ENCODE measurements around the gene TNFSF4. TPM values are rescaled to one million over a fixed set of nuclear protein-coding genes. Genes with fewer than 3 reads are reported as not detected.

The TNFSF4 gene
- total RNA-seq, 2 donors from 2014 or later: 1.0 to 1.4 TPM

DNA sequence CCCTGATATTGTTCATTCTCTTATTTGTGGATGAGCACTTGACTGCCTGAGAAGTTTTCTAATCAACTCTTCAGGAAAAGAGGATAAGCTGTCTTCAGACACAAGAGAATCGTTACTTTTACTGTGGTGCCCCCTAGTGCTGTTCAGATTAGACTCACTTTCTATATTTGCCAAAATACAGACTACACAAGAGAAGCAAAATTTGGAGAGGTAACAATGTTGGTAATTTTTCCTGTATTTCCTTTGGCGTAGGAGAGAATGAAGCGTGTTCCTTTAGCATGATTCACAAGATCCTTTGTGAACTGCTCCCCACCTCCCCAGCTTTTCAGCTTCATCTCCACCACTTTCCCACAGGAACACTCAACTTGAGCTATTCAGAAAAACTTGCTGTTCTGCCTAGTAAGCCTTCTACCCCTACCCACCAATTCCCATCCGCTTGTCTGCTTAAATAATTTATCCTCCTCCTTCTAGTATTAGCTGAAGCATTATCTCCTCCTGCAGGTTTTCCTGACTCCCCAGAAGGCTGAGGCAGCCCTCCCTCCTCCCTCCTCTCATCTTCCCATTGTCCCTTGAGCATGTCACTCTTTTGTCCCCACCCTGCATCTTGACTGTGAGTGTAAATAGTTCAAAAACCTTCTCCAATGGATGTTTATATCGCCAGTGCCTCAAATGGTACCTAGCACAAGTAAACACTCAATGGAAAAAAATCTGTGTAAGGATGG is 4.5 kb downstream of the TNFSF4 start:
- Histone ChIP-seq H3K4me1 (peaks cover under 1 to 22% of the 10 kb centered on the region in 2 donors), H3K9me3 (no peaks in the 10 kb centered on the region), H3K4me3 (no peak overlapping the region), H3K27me3 (no peaks in the 10 kb centered on the region), H3K36me3 (no peaks in the 10 kb centered on the region), H3K27ac (no peak overlapping the region)
- TF ChIP-seq, protein P1, sequence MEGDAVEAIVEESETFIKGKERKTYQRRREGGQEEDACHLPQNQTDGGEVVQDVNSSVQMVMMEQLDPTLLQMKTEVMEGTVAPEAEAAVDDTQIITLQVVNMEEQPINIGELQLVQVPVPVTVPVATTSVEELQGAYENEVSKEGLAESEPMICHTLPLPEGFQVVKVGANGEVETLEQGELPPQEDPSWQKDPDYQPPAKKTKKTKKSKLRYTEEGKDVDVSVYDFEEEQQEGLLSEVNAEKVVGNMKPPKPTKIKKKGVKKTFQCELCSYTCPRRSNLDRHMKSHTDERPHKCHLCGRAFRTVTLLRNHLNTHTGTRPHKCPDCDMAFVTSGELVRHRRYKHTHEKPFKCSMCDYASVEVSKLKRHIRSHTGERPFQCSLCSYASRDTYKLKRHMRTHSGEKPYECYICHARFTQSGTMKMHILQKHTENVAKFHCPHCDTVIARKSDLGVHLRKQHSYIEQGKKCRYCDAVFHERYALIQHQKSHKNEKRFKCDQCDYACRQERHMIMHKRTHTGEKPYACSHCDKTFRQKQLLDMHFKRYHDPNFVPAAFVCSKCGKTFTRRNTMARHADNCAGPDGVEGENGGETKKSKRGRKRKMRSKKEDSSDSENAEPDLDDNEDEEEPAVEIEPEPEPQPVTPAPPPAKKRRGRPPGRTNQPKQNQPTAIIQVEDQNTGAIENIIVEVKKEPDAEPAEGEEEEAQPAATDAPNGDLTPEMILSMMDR (IDR thresholded peaks at IDR 0.05): peak; percentile 49 to 73
- DNase-seq (ENCODE audit: low spot score): no peak

DNA sequence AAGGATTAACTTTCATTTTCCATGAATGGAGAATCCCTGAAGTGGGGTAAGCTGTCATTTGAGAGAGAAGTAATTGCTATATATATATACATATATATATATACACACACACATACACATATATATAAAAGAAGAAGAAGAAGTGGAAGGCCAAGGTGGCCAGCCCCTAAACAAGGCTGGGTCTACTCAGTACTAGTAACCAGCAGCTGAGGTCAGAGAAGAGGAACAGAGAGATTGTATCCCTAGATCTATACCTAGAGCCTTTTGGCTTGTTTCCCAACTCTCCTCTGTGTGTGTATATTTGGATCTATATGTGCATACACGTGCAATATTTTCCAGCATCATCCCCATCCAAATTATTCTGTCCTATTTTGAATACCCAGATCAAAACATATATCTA is 5.2 kb downstream of the TNFSF4 start:
- no peak overlapping the region for H3K4me3 ChIP-seq
- TF ChIP-seq, protein P1 (IDR thresholded peaks at IDR 0.05): no peak
- no peaks in the 10 kb centered on the region for H3K27me3 ChIP-seq
- DNase-seq (ENCODE audit: low spot score): no peak
- no peak overlapping the region for H3K27ac ChIP-seq
- no peaks in the 10 kb centered on the region for H3K36me3 ChIP-seq
- peaks cover 0 to 16% of the 10 kb centered on the region in 2 donors for H3K4me1 ChIP-seq
- no peaks in the 10 kb centered on the region for H3K9me3 ChIP-seq

DNA sequence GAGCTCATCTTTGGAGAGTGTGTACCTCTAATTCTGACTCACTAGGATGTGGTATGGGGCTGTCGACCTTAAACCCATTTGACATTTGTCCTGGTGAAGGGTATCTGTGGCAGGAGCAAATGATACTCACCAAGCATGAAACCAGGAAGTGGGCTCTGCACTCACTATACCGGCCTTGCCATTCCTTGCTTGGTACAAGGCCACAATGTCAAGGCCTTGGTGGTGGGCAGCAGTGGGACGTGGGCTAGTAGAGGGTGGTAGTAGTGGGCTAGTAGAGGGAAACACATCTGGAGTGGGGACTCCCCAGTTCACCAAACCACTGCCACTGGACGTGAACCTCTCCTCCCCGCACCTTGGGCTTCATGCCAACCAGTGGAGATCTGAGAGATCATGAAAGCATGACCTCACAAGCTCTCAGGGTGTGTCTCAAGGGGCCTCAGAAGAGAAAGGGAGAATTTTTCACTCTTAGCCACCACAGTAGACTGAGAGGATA is 11.5 kb downstream of the TNFSF4 start:
- no peak for DNase-seq (ENCODE audit: low spot score)
- no peaks in the 10 kb centered on the region for H3K27me3 ChIP-seq
- peaks cover 0 to 11% of the 10 kb centered on the region in 2 donors for H3K4me1 ChIP-seq
- TF ChIP-seq, protein P1 (IDR thresholded peaks at IDR 0.05): no peak
- H3K4me3 ChIP-seq: no peak overlapping the region
- no peaks in the 10 kb centered on the region for H3K36me3 ChIP-seq
- no peak overlapping the region for H3K27ac ChIP-seq
- H3K9me3 ChIP-seq: no peaks in the 10 kb centered on the region

DNA sequence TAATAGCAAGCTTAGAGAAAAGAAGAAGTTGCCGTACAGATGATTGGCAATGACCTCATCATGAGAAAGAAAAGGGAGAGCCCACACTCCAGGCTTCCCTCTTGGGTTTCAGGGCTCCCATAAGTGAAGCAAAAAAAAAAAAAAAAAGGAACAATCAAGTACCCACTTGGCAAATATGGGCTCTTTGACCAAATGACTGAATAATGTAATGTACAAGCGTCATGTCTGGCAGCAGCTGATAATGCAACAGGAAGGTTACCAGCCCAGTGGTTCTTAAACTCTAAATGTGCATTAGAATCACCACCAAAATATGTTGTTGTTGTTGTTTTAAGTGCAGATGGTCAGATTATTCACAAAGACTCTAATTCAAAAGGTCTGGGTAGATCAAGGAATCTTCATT is 13.5 kb downstream of the TNFSF4 start:
- Histone ChIP-seq H3K27me3 (no peaks in the 10 kb centered on the region), H3K4me1 (peaks cover 0 to 26% of the 10 kb centered on the region in 2 donors), H3K4me3 (no peak overlapping the region), H3K36me3 (no peaks in the 10 kb centered on the region), H3K27ac (no peak overlapping the region), H3K9me3 (no peaks in the 10 kb centered on the region)
- TF ChIP-seq, protein P1 (IDR thresholded peaks at IDR 0.05): no peak
- no peak for DNase-seq (ENCODE audit: low spot score)

DNA sequence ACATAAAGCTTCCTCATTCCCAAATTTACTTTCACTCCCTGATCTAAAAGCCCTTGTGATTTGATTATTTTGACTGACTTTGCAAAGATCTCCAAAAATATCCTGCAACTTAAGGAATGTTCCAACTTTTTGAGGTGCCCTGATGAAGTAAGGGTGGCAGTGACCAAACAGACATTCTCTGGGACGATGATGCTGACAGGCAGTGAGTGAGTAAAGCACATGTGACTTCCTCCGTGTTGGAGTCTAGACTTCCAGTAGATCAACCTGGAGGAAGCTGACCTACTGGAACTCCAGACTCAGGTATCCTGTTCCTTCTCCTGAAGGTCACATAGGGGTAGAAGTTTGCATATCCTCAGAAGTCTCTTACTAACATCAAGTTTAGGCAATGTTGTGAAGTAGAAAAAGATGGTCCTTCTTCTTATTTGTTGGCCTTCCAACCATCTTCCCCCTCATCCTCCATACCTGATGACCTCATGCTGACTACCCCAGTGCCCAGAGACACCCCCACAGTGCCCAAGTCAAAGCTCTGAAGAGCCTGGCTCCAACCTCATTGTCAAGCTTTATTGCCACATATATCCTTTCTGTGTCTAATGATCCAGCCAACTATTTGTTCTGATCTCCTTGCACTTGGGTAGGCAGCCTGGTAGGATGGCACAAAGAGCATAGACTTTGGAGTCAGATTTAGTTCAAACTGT is 16.0 kb downstream of the TNFSF4 start:
- TF ChIP-seq, protein P1 (IDR thresholded peaks at IDR 0.05): no peak
- Histone ChIP-seq H3K27ac (peak overlapping the region; percentile 79 to 91), H3K4me1 (peaks cover 0 to 26% of the 10 kb centered on the region in 2 donors), H3K36me3 (no peaks in the 10 kb centered on the region), H3K4me3 (no peak overlapping the region), H3K27me3 (no peaks in the 10 kb centered on the region), H3K9me3 (no peaks in the 10 kb centered on the region)
- no peak for DNase-seq (ENCODE audit: low spot score)

Data from right atrium auricular region (tissue), 2 donors.